Left colon (tissue), 2 donors: Measurements from ENCODE around the gene GAA. TPM values are rescaled to one million over a fixed set of nuclear protein-coding genes. Genes with fewer than 3 reads are reported as not detected.
"Not testable (repeated sequence)": the region's sequence is repeated elsewhere in the genome, so short reads cannot be mapped to it uniquely, and the experiment has no call there.

ENCODE experiments used
- ATAC-seq: fragments of 200-7000 bp; cut with Tn5 transposase; one replicate; pipeline ENCODE4 v1.9.1; 2020; ENCODE audit warnings: mild to moderate bottlenecking, moderate library complexity
- DNase-seq, 2 donors: peaks; one replicate each; pipeline ENCODE4 v3.0.0-alpha.2; 2020
- intact Hi-C, 2 donors: fragments of 100-400 bp; cut with DNase I in 1 of 2; cut with micrococcal nuclease in 1 of 2; formaldehyde crosslinking; loops; one replicate each; pipeline versions ENCODE4 v1.11.2 to v1.14.0; 2022; cut with DNase I, micrococcal nuclease
- microRNA-seq, 2 donors: library from miRNA; unstranded; fragments of <30 nt; microRNA quantifications; one replicate each; pipeline versions ENCODE4 v1.1.0 to v1.2.0, GENCODE V29; 2020
- total RNA-seq, 2 donors: library from RNA; stranded (reverse); fragmentation: NEBNext Ultra II Directional; extraction: Animal tissue kit (Norgen Biotek cat#: 25700); gene quantifications; one replicate each; pipeline ENCODE4 v1.2.1, GENCODE V29; 2021
- donor health status: DM: no; HTN: no; CAD: no.
- donor health status: DM: yes; HTN: yes; CAD: no.

The GAA gene
- total RNA-seq, 2 donors from 2014 or later = 44.4 to 51.2 TPM

DNA sequence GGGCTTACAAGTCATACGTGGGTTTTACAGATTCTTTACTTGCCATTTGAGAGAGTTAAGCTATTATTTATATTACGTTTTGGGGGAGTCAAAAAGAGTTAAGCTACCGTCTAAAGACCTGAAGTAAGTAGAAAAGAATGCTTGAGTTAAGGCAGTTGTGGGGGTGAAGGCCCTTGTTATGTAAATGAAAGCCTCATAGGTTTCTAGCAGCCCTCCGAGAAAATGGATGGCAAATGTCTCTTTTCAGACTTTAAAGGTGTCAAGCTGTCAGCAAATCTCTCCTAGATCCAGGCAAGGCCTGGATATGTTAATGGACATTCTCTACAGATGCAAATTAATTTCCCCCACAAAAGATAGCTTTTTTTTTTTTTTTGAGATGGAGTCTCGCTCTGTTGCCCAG lies 52.8 kb downstream of the GAA start:
- DNase-seq (no peak), ATAC-seq (no peak)
- intact Hi-C loops = no loop called here

GRCh38 chr17:80155600-80155999 lies 54.2 kb downstream of the GAA start:
- ATAC-seq, intact Hi-C loops, DNase-seq: not testable (repeated sequence)

GRCh38 chr17:80158846-80159245 lies 57.5 kb downstream of the GAA start:
- intact Hi-C loops = no loop called here
- DNase-seq = no peak
- no peak for ATAC-seq

GRCh38 chr17:80160536-80160935 lies 59.2 kb downstream of the GAA start:
- intact Hi-C loops = no loop called here
- ATAC-seq = no peak
- DNase-seq = no peak

GRCh38 chr17:80163336-80163735 lies 62.0 kb downstream of the GAA start:
- ATAC-seq (no peak), DNase-seq (no peak)
- intact Hi-C loops = no loop called here

DNA sequence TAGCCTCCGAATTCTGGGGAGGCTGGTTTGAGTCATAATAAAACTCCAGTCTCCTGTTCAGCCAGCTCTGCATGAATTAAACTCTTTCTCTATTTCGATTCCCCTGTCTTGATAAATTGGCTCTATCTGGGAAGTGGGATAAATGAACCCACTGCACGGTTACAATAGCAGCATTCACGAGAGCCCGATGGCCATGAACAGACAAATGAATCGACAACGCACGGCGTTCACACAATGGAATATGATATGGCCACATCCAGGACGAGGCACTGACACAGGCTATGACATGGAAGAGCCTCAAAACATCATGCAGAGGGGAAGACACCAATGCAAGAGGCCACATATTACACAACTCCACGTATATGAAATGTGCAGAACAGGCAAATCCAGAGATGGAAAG lies 62.8 kb downstream of the GAA start:
- ATAC-seq = no peak
- intact Hi-C loops = no loop called here
- no peak for DNase-seq

DNA sequence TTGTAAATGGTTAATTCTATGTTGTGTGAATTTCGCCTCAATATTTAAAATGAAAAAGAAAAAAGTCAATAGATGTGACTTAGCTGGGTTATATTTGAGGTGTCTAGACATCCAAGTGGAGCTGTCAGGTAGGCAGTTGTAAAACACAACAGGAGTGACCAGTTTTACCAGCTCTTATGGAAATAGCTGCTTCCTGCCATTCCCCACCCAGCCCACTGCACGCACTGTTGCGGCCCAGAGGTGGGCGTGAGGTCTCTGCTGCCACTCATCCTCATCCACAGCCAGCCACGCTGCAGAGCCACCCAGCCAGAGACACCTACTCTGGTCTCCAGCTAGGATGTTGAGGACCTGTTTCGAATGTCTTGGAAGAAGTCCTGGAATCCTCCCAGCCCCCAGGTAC lies 65.1 kb downstream of the GAA start:
- intact Hi-C loops = no loop called here
- DNase-seq (no peak), ATAC-seq (no peak)

DNA sequence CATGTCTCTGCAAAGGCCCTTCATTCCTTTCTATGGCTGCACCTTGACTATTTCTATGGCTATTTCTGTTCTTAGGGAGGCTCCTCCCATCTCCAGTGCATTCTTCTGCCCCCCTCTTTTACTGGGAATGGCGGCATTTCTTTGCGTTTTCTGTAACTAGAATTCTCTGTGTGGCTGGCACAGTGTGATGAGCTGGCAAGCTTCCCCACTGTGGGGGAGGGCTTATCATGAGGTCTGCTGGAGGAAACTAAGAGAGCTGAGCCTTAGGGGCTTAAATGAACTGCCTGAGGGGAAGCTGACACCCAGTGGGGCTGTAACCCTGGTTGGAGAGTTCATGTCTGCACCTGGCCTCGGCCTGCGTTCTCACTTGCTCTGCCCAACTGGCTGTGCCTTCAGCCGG lies 67.0 kb downstream of the GAA start:
- ATAC-seq = no peak
- intact Hi-C loops = no loop called here
- DNase-seq = no peak

DNA sequence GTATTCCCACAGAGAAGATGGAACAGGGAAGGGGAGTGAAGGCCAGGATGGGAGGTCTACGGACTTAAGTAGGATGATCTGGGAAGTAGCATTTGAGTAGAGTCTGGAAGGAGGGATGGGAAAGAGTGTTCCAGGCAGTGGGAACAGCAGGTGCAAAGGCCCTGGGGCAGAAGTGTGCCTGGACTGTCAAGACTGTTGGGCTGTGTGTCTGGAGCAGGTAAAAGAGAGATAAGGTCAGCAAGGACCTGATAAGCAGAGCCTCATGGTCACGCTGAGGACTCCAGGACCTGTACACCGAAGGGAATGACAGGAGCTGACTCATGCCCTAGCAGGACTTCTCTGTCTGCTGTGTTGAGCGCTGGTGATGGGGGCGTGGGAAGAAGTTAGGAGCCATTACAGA lies 67.7 kb downstream of the GAA start:
- ATAC-seq = no peak
- intact Hi-C loops = no loop called here
- no peak for DNase-seq

Small RNA genes within 50 kb of the gene (microRNA-seq; reads per million reads assigned to microRNA genes)
- 0 reads per million in 2 donors for gene MIR1268B

Other genes starting within 250 kb of the GAA start
- gene TBC1D16, start 65.7 kb upstream of the GAA start, total RNA-seq = 10 to 100 TPM; 12.9 to 17.6 TPM
- gene CCDC40, start 64.9 kb upstream of the GAA start, total RNA-seq = 1 to 10 TPM; 2.0 to 2.1 TPM
- gene EIF4A3, start 45.5 kb downstream of the GAA start, total RNA-seq = 10 to 100 TPM; 65.5 to 69.9 TPM
- 1 to 10 TPM in 1 of 2 donors, under 1 TPM in 1; 0.64 to 1.3 TPM for gene CARD14, start 68.4 kb downstream of the GAA start, total RNA-seq
- gene SGSH, start 118.8 kb downstream of the GAA start, total RNA-seq = 10 to 100 TPM; 51.2 to 54.9 TPM
- gene SLC26A11, start 118.8 kb downstream of the GAA start, total RNA-seq = 1 to 10 TPM; 9.4 to 10.0 TPM
- gene RNF213, start 159.3 kb downstream of the GAA start, total RNA-seq = 100 to 1,000 TPM in 1 of 2 donors, 10 to 100 TPM in 1; 95.9 to 142 TPM